Measurements from ENCODE around the gene CNTNAP4.

The CNTNAP4 gene

GRCh38 chr16:76276745-76277438, at the start of gene CNTNAP4:
CNTNAP4 (plus strand) TSS chr16:76277401; CDS start chr16:76277663, 262 bp downstream.
- no peak for DNase-seq (ENCODE audit: low spot score)

DNA sequence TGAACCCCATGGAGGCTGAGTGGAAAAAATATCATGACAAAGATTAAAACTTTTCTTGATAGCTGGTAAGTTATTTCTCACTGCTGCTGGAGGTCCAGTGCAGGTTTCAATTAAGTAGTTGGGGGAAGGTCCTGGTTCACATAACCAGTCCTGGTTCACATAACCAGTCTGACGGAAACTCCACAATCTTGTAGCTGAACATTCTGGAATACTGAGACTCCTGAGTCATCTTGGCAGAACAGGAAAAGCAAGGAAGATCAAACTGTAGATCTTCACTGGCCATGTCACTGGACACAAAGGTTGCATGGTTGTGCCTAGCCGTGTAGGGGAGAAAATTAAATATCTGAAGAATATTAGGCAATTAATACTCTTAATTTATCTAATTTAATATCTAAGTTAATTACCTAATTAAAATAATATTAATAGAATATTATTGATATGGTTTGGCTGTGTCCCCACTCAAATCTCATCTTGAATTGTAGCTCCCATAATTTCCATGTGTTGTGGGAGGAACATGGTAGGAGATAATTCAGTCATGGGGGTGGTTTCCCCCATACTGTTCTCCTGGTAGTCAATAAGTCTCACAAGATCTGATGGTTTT, 48.6 kb upstream of the CNTNAP4 start:
- no peak for DNase-seq (ENCODE audit: low spot score)

DNA sequence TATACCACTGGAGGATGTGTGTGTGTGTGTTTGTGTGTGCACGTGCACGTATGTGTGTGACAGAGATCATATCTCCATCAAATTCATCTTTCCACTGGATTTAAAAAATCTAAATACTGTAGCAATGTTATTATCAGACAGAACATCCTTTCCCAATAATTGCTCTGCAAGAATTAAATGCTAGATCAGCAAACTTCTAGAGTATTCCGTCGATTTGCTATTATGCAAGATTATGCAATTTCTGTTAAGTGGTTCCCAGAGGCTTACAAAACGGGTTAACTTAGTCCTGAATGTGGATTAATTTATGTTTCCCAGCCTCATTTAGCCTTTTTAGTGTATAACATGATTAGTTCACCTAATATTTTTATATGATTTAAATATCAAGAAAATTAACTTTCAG, 44.5 kb upstream of the CNTNAP4 start:
- no peak for DNase-seq (ENCODE audit: low spot score)

DNA sequence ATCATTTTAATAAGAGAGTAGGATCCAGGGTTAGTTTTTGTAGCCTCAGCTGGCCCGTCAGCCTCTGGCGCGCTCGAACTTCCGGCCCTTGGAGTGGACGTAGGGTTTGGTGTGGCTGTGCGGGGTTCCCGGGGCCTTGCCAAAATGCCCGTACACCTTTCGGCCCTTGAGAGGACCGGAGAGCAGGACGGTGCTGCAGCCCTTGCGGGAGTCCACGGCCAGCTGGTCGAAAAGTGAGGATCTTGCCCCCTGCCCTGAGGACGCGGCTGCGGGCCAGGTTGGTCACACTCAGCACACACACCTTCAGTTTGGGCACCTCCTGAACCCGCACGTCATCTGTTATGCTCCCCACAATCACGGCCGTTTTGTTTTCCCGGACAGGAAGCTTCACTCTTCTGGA, 42.2 kb upstream of the CNTNAP4 start:
- DNase-seq (ENCODE audit: low spot score): no peak

- DNase-seq (ENCODE audit: low spot score): no peak
Observed at GRCh38 chr16:76235426-76235825, 41.8 kb upstream of the CNTNAP4 start.

- DNase-seq (ENCODE audit: low spot score): no peak
Observed at GRCh38 chr16:76237471-76237870, 39.7 kb upstream of the CNTNAP4 start.

- DNase-seq (ENCODE audit: low spot score): no peak
Observed at GRCh38 chr16:76241755-76242154, 35.4 kb upstream of the CNTNAP4 start.

- DNase-seq (ENCODE audit: low spot score): no peak
Observed at GRCh38 chr16:76243620-76244019, 33.6 kb upstream of the CNTNAP4 start.

DNA sequence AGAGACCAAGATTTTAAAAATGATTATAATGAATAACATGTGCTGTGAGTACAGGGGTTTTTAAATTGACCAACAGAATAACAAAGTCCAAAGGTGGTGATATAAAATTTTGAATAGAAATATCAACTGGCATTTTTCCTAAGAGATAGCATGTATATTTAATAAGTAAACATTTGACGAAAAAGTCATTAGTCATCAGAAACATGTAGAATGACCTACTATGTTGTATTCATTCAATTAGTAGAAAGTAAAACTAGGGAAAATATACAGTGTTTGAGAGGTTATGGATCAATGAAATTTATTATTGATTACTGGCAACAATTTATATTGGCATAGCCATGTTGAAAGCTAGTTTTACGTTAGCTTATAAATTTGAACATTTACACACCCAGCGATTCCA, 30.6 kb upstream of the CNTNAP4 start:
- no peak for DNase-seq (ENCODE audit: low spot score)

- no peak for DNase-seq (ENCODE audit: low spot score)
Observed at GRCh38 chr16:76265434-76266045, 11.7 kb upstream of the CNTNAP4 start.

GRCh38 chr16:76268824-76269223, 8.4 kb upstream of the CNTNAP4 start:
- DNase-seq (ENCODE audit: low spot score): no peak

DNA sequence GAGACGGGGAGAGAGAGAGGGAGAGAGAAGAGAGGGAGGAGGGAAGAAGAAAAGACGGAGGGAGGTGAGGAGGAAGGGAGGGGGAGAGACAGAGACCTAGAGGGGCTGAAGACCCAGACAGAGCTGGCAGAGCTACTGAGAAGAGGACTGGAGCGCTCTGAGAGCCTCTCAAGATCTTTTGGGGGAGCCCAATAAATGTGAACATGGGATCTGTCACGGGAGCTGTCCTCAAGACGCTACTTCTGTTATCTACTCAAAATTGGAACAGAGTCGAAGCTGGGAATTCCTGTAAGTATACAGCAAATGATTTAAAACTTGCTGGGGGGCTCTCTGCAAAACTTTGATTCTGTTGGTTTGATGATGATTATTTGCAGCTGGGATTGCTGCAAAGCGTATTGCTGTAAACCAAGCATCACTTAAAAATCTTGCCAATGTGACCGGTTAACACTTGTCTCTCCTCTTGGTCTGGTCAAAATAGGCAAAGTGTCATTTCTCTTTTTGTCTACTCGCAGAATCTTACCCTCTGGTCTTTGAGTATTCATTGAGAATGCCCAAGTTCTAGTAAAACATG, 344 bp downstream of the CNTNAP4 start:
- DNase-seq (ENCODE audit: low spot score): no peak

DNA sequence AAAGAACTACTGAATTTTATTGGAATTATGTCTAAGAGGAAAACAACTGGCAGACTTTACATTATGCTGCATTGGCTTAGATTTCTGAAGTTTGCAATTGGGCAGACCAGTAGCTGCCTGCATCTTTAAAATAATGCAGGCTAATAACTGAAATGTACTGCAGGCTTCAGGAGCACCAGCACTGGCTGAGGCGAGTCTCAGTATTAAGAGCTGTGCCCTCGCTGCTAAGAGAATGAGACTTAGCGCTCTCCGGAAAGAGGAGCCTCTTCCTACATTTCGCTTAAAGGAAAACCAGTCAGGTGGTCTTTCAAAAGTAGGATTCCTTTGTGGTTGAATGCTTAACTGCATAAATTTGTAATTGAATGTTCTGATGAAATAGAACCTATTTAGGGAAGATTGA, 885 bp downstream of the CNTNAP4 start:
- DNase-seq (ENCODE audit: low spot score): no peak

GRCh38 chr16:76278980-76279379, 1.8 kb downstream of the CNTNAP4 start:
- no peak for DNase-seq (ENCODE audit: low spot score)

- no peak for DNase-seq (ENCODE audit: low spot score)
Observed at GRCh38 chr16:76280421-76281215, 3.4 kb downstream of the CNTNAP4 start.

DNA sequence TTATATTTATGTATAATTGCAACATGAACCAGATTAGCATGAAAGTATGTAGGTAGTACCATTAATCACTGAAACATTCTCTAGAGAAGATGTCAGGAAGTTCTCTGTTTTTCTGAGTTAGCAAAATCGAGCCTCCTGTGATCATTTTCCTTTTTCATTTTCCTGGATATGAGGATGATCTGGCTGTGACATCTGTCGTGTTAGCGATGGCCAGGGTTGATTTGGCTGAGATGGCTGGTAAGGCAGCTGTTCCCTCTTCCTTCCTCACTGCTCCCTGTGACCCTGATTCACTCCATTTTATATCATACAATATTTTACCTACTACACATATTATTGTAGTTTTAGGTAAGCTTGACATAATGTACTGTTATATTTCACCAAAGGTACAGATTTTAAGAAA, 10.3 kb downstream of the CNTNAP4 start:
- no peak for DNase-seq (ENCODE audit: low spot score)

GRCh38 chr16:76292218-76292617, 15.0 kb downstream of the CNTNAP4 start:
- no peak for DNase-seq (ENCODE audit: low spot score)

DNA sequence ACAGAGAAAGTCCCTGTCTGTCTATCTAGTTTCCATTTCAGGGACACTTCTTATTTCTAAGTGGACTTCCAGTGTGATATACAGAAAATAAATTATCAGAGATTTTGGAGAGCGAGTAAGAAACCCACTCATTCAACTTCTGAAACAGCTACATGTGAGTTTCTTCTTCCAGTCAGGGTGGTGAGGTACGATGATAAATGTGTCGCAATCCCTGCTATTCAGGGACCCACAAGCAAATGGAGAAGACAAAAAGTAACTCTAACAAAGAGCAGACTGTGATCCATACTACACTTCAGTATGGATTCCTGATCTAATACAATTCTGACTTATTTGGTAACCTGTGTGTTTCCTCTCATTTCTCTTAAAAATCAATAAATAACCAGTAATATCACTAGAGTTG, 16.8 kb downstream of the CNTNAP4 start:
- DNase-seq (ENCODE audit: low spot score): no peak

DNA sequence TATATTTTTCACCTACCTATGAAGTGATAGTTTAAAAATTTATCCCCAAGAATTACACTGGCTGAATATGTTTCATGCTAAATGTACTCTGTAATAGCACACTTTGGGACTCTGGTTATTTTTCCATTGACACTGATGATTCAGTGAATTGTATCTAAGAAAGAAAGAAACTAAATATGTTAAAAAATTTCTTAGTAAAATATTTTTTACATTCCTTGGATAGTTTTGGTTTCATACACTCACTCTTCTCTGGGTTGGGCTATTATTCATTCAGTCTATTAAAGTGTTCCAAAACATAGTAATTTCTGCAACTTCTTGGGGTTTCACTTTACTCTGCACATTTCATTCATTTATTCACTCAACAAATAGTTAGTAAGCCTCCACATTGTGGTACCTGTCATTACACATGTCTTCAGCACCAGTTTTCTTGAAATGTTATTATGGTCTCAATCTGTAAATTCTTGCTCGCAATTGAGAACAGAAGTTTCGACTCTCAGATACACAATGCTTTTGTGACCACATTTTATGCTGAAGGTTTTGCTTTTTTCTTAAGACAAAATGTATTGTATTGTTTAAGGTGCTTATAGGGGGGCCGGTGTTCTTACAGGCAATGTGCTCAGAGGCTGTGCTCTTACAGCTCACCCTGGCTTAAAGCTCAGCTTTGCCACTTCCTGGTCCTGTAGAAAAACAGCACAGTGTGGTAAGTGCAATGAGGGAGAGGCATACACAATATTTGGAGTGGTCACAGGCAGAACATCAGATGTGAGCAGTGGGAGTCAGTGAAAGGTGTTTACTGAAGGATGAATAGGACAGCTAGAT, 17.4 kb downstream of the CNTNAP4 start:
- no peak for DNase-seq (ENCODE audit: low spot score)

DNA sequence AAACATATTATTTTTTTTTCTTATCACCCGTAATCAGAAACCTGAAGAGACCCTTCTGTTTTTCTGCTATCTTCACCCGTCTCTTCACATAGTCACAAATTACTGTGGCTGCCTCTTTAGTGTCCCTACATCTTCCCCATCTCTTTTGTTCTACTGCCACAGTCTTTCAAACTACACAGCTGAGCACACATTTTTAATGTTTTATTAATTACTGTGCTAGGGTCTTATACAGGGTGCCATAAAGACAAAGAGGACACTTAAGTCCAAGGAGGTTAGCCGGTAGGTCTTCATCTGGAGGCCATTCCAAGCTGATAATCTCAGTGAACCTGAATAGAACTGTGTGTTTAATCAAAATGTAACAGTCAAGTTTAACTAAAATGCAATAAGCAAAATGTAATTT, 20.7 kb downstream of the CNTNAP4 start:
- DNase-seq (ENCODE audit: low spot score): no peak

GRCh38 chr16:76303637-76304314, 26.6 kb downstream of the CNTNAP4 start:
- no peak for DNase-seq (ENCODE audit: low spot score)
